Tibial nerve (tissue), 4 donors: ENCODE results near the gene MAGEB17.

Experiments
- EP300 ChIP-seq, 2 donors: sonication (generic); formaldehyde crosslinking; IDR thresholded peaks; one replicate each; pipeline ENCODE4 v1.6.1; 2017; ENCODE audit warnings: antibody characterized with exemption in 2 of 2, mild to moderate bottlenecking in 1 of 2
- POLR2A ChIP-seq, 2 donors: fragments of 450-650 bp; IDR thresholded peaks; one replicate each; pipeline ENCODE4 v1.6.1; 2017; ENCODE audit warnings: antibody characterized with exemption in 2 of 2, mild to moderate bottlenecking in 2 of 2, moderate library complexity in 2 of 2
- TF ChIP-seq, protein P1 (sequence below), 5 experiments: fragments of 200-600 bp in 3 of 5; fragments of 450-650 bp in 2 of 5; sonication (generic) in 3 of 5; IDR thresholded peaks; one replicate each; pipeline ENCODE4 v1.5.1; 2016 to 2019; ENCODE audit warnings: antibody characterized with exemption in 5 of 5, mild to moderate bottlenecking in 3 of 5, moderate library complexity in 2 of 5

DNA sequence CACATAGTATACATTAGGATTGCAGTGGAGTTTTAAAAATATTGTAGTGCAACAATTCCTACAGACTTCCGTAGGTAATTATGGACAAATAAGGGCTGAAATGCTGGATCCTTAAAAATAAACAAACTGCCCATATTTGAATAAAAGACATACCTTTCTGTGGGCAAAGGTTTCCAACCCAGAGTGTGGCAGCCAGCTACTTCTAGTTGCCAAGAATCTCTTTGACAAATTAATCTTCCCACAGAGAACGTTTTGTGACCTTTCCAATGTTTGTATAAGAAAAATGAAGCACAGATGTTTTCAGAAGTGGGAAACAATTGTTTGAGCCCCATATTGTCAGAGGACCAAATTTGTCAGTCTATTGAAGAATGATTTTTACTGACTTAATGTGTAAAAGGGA, 22.9 kb upstream of the MAGEB17 start:
- TF ChIP-seq, protein P1, sequence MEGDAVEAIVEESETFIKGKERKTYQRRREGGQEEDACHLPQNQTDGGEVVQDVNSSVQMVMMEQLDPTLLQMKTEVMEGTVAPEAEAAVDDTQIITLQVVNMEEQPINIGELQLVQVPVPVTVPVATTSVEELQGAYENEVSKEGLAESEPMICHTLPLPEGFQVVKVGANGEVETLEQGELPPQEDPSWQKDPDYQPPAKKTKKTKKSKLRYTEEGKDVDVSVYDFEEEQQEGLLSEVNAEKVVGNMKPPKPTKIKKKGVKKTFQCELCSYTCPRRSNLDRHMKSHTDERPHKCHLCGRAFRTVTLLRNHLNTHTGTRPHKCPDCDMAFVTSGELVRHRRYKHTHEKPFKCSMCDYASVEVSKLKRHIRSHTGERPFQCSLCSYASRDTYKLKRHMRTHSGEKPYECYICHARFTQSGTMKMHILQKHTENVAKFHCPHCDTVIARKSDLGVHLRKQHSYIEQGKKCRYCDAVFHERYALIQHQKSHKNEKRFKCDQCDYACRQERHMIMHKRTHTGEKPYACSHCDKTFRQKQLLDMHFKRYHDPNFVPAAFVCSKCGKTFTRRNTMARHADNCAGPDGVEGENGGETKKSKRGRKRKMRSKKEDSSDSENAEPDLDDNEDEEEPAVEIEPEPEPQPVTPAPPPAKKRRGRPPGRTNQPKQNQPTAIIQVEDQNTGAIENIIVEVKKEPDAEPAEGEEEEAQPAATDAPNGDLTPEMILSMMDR (IDR thresholded peaks at IDR 0.05), result no peak
- no peak for TF ChIP-seq POLR2A (IDR thresholded peaks at IDR 0.05)
- TF ChIP-seq EP300 (IDR thresholded peaks at IDR 0.05), result no peak
